ENCODE measurements around the gene DCLK2.

DNA sequence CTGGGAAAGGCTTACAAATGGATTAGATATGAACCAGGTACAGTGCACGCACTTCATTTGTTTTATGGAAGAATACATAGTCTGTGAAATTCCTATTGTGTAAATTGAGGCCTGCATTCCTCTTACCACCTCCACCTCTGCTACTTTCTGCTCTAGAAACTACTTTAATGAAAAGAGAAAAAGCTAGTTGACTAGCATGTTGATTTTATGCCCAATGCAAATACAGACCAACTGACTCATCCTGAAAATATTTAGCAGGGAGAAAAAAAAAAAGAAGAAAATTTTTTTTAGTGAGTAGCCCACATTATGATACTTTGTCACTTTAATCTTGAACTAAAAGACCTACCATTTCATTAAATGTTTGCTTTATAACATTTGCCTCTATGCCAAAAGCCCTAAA is 41.2 kb downstream of the DCLK2 start:
- TF ChIP-seq, protein P1, sequence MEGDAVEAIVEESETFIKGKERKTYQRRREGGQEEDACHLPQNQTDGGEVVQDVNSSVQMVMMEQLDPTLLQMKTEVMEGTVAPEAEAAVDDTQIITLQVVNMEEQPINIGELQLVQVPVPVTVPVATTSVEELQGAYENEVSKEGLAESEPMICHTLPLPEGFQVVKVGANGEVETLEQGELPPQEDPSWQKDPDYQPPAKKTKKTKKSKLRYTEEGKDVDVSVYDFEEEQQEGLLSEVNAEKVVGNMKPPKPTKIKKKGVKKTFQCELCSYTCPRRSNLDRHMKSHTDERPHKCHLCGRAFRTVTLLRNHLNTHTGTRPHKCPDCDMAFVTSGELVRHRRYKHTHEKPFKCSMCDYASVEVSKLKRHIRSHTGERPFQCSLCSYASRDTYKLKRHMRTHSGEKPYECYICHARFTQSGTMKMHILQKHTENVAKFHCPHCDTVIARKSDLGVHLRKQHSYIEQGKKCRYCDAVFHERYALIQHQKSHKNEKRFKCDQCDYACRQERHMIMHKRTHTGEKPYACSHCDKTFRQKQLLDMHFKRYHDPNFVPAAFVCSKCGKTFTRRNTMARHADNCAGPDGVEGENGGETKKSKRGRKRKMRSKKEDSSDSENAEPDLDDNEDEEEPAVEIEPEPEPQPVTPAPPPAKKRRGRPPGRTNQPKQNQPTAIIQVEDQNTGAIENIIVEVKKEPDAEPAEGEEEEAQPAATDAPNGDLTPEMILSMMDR (IDR thresholded peaks at IDR 0.05): no peak
- no peak for TF ChIP-seq POLR2A (IDR thresholded peaks at IDR 0.05)
